HG03571 (cell line): ENCODE results near the gene TENM4.

Experiments used
- ATAC-seq: cut with Tn5 transposase; IDR thresholded peaks from one replicate; pipeline ENCODE4 v1.9.1; 2021; ENCODE audit not compliant: unreplicated experiment

Gene TENM4

DNA sequence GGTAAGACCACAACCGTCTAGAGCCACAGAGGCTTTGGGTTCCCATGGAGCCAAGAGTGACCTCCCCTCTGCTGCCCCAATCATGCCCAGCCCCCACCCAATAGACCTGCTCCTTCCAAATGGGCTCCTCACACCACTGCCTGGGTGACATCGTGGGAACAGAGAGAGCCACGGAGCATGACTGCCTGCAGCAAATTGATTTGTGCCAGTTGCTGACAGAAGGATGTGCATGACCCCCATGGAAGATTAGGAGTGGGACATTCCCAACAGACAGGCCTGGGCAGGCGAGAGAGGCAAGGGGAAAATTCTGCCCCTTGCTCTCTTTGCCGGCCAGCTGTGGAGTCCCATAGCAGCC is 88.5 kb downstream of the TENM4 start:
- no peak for ATAC-seq

DNA sequence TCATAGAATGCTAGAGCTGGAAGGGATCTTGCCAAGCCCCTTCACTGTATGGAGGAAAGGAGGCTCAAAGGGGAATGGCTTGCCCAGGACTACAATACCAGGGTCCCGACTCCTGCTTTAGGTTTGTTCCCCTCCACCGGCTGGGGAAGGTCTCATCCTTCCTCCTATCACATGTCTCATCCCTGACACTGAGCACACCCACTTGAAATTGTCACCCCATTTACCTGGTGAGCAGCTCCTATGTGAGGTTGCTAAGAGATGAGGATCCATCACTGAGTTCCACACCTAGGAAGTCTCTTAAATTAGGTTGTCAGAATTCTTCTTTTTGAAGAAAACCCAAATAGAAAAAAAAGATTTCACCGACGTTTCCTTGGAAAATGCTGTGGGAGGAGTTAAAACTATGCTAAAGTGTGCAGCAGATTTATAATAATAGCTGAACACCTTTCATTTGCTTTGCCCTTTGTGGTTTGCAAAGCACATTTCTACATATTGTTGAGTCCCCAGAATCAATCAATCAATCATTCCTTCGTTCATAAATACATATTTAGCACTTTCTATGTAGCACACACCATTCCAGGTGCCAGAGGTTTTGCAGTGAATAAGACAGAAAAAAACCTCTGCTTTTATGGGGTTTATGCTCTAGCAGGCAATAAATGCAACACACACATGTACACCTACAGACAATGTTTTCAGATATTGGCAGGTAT is 91.7 kb downstream of the TENM4 start:
- no peak for ATAC-seq

DNA sequence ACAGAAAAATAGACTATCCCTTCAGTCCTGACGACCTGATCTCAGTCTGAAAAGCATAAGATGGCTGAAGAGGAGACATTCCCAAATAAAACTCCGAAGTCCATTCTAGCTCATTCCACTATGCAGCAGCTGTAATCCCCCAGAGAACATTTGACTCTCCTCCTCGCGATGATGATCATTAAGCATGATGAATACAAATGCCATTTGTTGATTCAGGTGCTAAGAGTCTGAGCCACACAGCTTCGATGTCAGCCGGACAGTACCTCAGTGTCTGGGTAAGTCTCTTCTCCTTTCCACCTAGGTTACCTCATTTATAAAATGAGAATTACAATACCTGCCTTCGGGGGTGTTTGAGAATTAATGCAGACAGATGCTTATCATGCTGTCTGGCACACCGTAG is 94.8 kb downstream of the TENM4 start:
- ATAC-seq = no peak

DNA sequence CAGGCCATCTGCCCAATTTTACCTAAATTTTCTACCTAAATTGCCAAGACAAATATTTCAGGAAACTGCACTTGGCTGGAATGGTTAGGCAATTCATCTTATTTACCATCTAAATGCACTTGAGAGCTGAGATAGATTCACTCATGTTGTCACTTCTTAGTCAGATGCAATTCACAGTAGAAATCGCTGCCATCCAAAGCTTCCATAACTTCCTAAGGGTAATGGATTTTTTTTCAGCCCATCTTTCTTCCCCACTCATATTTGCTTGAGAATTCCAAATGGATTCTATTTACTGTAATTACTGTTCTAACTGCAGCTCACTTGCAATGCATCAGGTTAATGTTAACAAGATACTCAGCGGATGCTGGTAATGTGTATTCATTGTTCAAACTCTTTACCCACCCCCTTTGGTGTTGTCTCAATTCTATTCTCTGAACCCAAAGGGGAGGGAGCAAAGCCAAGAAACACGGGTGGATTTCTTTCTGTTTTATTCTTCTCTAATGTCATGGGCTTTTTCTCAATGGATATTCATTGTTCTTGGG is 96.0 kb downstream of the TENM4 start:
- ATAC-seq = no peak

DNA sequence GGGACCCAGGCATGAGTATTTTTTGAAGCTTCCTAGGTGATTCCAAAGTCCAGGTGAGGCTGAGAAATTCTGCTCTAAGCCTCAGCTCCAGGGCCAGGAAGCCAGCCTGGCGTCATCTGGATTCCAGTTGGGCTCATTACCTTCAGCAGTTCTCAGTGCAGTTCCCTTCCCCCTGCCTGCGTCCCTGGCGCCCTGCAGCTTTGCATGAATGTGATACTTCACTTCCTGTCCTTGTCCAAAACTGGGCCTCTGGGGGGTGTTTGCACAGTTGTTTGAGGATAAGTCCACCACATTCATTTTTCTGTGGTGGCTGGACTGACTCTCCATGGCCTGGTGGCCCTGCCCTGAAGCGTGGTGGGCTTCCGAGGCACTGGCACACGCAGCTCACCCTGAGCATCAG is 98.1 kb downstream of the TENM4 start:
- no peak for ATAC-seq

DNA sequence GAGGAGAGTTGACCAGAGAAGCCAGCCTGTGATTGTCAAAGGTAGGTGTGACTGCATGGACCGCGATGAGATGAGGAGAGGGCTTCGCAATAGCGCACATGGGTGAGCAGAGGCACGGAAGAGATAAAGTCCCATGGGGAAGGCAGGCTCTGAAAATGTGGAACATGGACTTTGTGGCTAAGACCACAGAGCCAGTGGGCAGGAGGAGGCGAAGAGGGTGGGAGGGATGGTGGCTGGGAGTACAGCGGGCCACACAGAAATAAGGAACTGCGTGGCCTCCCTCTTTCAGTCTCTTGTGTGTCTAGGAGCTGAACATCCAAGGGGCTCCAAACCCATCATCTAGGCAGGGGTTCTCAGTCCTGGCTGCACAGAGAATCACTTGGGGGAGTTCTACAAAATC is 98.6 kb downstream of the TENM4 start:
- ATAC-seq = no peak

DNA sequence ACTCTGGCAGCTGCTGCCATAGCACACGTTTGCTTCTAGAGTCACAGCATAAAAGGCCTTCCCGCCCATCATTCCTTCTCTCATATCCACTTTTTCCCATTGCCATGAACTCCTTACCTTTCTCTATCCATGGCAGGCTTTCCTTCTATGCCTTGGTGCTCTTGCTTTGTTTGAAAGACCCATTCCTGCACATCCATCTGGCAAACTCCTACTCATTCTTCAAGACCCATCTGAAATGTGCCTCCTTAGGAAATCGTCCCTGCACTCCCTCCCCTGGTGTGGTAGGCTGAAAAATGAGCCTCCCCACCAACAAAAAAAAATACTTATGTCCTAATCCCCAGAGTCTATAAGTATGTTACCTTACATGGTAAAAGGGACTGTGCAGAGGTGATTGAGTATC is 100.3 kb downstream of the TENM4 start:
- no peak for ATAC-seq

DNA sequence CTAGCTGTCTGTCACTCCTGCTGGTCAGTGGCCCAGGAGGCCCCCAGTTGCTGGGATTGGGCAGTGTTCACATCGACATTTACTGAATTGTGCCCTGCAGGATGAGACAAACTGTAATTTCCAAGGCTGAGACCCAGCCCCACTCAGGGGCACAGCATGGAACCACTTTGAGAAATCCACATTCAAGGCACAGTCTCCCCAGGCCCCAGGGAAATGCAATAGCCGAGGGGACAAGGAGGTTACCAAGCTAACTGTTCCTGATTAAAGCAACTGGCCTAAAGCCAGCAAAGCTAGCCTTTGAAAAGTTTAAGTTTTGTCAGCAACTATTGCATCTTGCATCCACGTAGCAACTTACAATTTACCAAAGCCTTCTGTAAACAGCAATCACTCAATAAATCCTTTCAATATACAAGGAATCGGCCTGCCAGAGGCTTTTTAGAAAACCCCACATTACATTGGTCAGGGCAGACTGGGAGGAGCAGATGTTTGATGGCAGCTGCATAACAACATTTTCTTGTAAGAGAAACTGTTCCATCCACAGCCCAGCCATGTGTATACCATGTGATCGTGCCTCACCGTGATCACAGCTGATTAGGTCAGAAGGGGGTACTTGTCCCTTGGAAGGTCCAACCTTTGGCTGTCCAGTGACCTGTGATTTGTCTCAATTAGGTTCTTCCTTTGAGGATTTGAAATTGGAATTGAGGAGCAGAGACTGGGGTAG is 103.9 kb downstream of the TENM4 start:
- no peak for ATAC-seq

DNA sequence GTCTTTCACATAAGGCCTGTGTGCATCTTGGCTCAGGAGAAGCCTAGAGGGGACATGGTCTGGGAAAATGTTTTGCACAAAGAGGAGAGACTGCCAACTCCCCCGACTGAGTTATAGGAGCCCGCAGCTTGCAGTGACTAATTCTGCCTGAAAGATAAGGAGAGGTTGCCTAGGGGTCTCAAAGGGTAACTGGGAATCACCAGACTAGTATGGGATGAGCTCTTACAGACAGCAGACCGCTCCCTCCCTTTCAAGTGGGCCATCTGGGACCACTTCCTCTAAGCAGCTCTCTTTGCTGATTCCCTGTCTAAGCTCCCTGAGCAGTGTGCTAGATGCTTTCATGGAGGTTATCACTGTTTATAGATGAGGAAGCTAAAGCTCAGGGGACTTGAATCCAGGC is 105.1 kb downstream of the TENM4 start:
- no peak for ATAC-seq

DNA sequence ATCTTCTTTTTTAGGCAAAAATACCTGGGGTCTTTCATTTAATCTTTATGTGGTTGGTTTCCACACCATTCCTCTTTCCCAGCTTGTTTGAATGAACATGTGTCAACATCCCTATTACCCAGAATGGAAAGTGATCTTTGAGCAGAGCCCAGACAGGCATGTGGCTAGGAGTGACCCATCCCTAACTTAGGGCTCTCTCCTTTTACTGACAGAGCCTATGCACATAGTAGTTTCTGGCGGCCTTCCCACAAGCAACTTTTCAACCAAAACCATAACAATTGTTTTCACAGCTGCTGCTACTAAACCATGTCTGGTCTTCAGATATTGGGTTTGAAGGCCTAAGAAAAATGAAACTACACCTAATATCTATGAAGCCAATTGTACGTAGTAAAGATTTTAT is 107.5 kb downstream of the TENM4 start:
- no peak for ATAC-seq

DNA sequence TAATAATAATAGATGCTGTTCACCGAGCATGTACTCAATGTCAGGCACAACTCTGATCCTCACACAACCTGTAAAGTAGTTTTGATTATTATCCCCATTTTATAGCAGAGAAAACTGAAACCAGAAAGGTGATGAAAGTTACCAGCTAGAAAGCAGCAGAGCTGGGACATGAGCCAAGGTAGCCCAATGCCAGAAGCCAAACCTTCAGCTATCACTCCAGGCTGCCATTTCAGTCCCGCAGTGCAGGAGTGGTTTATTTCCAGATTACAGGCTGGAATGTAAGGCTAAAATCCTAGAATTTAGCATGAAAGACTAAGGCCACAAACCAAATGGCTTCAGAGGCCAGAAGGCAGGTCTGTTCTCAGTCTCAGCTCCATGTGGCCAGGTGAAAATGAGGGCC is 108.8 kb downstream of the TENM4 start:
- no peak for ATAC-seq

DNA sequence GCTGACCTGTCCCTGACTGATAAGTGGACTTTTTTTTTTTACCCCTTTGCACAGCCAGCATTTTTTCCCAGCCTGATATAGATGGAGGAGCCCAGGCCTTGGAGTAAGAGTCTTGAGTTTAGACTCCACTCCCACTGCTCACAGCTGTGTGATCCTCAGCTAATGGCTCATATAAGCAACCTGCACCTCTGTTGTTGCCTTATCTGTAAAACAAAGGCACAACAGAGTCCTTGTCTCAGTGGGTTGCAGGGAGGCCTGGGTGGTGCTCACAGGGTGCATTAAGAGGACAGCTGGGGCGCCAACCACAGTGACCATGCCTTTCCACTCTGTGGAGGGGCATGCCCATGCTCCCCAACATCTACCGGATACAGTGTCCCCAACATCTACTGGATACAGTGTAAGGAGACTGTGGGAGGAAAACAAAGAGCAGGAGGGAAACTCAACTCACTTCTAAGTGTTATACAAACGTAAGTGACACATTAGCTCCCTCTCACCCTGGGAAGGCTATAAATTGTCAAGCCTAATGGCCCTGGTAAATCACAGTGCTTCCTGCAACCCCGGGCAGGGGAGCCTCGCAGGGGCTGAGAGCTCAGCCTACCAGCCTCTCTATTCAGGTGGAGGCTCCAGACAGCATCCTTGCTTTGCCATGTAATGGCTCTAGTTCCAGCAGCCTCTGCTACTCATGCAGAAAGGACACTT is 109.5 kb downstream of the TENM4 start:
- no peak for ATAC-seq

DNA sequence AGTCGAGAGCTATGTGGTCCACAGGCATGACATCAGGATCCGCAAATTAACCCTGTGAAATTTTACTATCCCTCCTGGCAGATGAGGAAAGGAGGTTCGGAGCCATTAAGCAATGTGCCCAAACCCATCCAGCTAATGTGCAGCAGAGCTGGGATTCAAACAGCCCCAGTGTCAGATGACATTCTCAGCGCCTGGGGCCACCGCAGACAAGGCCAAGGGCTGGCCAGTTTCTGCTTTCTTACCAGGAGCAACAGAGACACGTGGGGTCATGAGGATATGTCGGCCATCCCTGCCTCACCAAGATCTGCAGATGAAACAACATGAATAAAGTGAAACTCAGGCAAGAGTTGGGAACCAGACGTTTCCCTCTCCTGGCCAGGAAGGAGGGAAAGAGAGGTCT is 110.2 kb downstream of the TENM4 start:
- no peak for ATAC-seq

DNA sequence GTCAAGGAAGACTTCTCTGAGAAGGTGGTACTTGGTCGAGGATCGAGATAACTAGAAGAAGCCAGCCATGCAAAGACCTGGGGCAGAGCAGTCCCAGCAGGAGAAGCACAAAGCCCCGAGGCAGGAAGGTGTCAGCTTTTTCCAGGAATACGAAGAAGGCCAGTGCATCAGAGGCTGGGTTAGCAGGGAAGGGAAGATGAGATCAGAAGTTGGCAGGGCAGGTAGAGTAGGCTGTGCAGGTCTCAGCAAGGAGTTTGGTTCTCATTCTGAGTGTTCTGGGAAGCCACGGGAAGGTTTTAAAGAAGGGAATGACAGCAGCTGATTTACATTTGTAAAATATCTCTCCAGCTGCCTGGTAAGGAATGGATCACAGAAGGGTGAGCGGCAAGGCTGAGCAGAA is 111.3 kb downstream of the TENM4 start:
- no peak for ATAC-seq

DNA sequence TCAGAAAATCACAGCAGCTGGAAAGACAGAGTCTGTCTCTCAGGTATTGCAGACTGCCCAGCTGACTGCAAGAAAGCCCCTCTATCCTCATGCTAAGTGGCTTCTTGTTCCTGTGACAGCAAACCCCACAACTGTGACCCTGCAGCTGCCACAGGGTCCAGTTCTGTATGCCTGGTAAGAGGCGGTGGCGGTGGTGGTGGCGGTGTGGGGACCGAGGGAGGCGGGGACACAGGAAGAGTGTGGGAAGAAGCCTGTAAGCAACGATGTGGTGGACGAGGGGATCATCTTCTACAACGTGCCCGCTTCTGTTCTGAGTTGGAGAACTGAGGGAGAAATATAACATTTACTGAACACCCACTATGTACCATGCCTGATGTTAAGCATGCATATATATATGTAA is 112.4 kb downstream of the TENM4 start:
- no peak for ATAC-seq

DNA sequence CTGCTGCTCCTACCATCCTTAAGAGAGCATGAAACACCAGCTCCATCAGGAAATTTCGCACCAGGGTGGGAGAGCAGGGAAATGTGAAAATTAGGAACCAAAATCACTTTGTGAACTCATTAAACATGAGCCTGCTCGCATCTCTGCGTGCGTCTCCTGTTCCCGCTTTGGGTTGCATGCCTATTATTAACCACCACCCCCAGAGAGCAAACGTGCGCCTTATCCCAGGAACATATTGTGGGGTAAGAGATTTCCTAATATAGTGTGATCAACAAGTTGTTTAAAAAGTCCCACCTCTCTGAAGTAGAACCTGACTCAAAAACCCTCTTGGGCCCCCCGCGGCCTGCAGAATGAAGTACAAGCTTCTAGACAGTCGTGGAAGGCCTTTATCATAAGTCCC is 115.0 kb downstream of the TENM4 start:
- no peak for ATAC-seq

DNA sequence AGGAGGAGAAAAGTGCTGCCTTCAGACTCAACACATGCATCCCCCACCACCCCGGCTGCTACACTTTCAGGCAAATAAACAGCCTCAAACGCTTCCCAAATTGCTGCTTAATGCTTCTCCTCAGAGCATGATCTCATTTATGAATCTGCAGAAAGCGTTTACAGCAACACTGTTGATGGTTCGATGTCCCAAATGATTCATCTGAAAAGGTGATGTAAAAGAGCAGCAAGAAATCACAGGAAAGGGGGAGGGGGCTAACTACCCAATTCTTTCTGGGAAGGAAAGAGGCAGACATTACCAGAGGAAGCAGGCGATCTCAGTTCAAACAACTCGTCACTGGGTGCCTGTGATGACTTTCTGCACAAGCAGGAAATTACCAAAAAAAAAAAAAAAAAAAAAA is 119.6 kb downstream of the TENM4 start:
- ATAC-seq = no peak

DNA sequence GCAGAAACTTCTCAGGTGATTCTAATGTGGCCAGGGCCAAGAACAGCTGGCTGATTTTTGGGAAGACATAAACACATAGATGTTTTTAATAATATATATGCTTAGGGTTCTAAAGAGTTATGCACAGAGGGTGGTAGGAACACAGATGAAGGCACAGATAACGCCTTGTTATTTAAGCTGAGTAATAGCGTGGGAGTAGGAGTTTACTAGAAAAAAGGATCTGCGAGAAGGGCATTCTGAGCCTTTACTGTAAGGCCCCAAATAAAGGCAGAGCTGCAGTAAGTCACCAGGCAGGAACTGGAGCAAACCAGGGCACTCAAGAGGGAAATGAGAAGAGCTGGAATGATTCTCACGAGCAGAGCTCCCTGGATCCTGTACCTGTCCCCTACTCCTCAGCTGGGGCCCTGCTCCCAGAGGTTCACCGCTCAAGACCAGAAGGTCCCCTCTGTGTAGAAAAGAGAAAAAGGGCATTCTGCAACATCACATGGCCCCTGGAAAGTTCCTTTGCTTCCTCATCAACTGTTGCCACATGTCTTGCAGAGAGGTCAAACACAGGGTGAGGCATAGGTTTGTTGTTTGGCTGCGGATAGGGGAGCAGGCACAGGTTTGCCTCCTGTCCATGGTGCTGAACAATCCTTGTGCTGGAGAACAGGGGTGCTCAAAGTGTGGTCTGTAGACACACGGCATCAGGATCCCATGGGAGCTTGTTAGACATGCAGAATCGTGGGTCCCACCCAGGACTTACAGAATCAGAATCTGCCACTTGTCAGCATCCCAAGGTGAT is 125.7 kb downstream of the TENM4 start:
- ATAC-seq = no peak

DNA sequence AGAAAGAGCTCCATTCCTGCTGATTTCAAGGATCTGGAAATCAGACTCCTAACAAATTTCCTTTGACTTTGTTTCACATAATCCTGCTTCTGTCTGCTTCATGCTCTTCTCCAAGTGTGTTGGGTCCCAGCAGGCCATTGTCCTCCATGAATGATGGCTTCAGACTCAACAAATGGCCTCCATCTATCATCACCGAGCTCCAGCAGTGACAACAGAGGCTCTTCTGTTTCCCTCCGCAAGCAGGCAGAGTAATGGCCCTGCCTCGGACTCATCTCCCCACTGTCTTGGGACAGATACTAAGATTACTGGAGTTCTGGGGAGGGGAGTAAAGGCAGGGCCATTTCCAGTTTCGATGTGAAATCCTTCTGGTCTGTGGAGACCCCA is 127.3 kb downstream of the TENM4 start:
- no peak for ATAC-seq

DNA sequence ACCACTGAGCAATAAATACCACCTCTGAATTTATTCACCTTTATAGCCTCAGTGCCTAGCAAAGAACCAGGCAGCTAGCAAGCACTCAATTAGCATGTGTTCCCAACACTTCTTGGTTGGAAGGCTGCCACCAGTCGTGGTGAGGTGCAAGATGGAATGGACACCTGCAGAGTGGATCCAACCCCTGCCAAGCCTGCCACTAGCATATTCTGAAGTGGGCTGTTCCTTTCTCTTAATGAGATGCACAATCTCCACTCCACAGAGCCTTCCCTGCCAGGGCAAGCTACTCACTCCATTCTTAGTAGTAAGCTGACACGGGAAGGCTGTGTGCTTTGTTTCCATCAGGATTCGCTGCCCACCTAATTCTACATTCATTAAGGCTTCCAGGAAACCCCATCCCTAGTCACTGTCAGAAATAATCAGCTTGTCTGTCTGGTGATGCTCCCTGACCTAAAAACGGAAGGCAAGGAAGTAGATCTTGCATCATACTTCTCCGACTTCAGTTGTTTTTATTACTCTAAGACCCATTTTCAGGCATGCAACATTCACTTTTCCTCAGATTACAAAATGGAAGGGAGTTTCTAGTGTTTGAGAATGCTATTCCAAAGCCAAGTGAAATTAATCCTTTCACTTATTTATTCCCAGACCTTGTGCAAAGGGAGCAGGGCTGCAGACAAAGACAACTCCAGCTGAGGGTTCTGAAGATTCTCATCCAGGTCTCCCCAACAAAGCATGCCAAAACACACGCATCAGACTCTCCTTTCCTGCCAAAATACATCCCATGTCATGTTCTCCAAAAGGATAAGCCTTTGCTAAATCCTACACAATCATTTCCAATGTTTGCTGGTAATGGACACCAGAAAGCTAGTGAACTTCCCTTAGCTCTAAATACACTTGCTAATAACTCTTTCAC is 128.0 kb downstream of the TENM4 start:
- no peak for ATAC-seq
